ENCODE results near the gene CDKAL1. TPM values are rescaled to one million over a fixed set of nuclear protein-coding genes. Genes with fewer than 3 reads are reported as not detected.

Gene CDKAL1
- total RNA-seq, 4 donors from 2014 or later: 24.7 to 32.8 (median 29.8) TPM

GRCh38 chr6:20835315-20836010, 301.2 kb downstream of the CDKAL1 start:
- intact Hi-C loops (cut with DNase I): no loop called here
- no peak overlapping the region for H3K27ac ChIP-seq
- no peaks in the 10 kb centered on the region for H3K36me3 ChIP-seq
- WGBS, 2 donors: 96 to 99% methylated on average over 6 of the region's 6 CpGs
- TF ChIP-seq POLR2A (IDR thresholded peaks at IDR 0.05) (no peak), CTCF (IDR thresholded peaks at IDR 0.05) (no peak)
- no peak overlapping the region for H3K4me3 ChIP-seq (replicated peaks in 1 of 3)
- DNase-seq: no peak
- no peaks in the 10 kb centered on the region for H3K27me3 ChIP-seq
- no peaks in the 10 kb centered on the region for H3K9me3 ChIP-seq
- H3K4me1 ChIP-seq: no peaks in the 10 kb centered on the region

DNA sequence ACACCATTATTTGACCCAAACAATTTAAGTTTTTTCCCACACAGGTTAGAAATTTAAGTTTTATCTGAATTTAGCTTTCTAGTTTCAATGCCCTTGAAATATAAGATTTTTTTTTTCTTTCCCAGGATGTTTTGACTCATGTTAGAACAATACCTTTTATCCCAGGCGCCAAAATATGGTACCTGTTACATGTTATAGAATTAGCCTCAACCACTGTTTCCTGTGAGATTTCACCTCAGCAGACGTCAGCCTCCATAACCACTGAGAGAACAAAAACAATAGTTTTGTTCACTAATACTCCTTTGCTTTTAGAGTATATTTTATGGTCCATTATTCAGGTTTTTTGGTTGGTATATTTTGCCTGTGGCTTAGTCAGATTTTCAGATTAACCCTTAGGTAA, 302.9 kb downstream of the CDKAL1 start:
- Histone ChIP-seq H3K9me3 (no peaks in the 10 kb centered on the region), H3K36me3 (no peaks in the 10 kb centered on the region), H3K4me3 (replicated peaks in 1 of 3) (no peak overlapping the region), H3K4me1 (no peaks in the 10 kb centered on the region), H3K27me3 (no peaks in the 10 kb centered on the region), H3K27ac (no peak overlapping the region)
- 83 to 92% methylated on average over 2 of the region's 2 CpGs for WGBS, 2 donors
- TF ChIP-seq CTCF (IDR thresholded peaks at IDR 0.05) (no peak), POLR2A (IDR thresholded peaks at IDR 0.05) (no peak)
- intact Hi-C loops (cut with DNase I): no loop called here
- DNase-seq: no peak

GRCh38 chr6:20838113-20838512, 303.9 kb downstream of the CDKAL1 start:
- WGBS, 2 donors: 95% methylated on average over 3 of the region's 3 CpGs
- Histone ChIP-seq H3K4me1 (no peaks in the 10 kb centered on the region), H3K4me3 (replicated peaks in 1 of 3) (no peak overlapping the region), H3K27ac (no peak overlapping the region), H3K9me3 (no peaks in the 10 kb centered on the region), H3K27me3 (no peaks in the 10 kb centered on the region), H3K36me3 (no peaks in the 10 kb centered on the region)
- intact Hi-C loops (cut with DNase I): no loop called here
- DNase-seq: no peak
- TF ChIP-seq CTCF (IDR thresholded peaks at IDR 0.05) (no peak), POLR2A (IDR thresholded peaks at IDR 0.05) (no peak)

DNA sequence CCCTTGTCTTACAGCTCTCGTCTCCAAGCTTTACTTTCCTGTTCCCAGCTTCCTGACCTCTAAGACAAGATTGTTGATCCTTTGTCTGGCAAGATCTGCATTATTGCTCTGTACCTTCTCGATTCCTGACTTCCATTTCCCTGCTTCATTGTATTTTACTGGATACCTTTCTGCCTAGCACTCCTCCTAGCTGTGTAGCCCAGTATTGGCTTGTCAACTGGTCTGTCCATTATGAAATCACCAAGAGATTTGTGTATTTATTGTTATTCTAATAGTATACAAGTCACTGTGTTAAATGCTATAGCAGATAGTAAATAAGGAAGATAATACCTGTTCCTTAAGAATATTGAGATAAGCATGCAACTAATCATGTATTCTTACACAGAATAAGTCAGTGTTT, 305.4 kb downstream of the CDKAL1 start:
- no peaks in the 10 kb centered on the region for H3K27me3 ChIP-seq
- no peaks in the 10 kb centered on the region for H3K4me1 ChIP-seq
- H3K4me3 ChIP-seq (replicated peaks in 1 of 3): no peak overlapping the region
- no peaks in the 10 kb centered on the region for H3K9me3 ChIP-seq
- 94 to 97% methylated on average over 2 of the region's 2 CpGs for WGBS, 2 donors
- intact Hi-C loops (cut with DNase I): no loop called here
- no peaks in the 10 kb centered on the region for H3K36me3 ChIP-seq
- no peak for TF ChIP-seq POLR2A (IDR thresholded peaks at IDR 0.05)
- DNase-seq: no peak
- H3K27ac ChIP-seq: no peak overlapping the region

- no peaks in the 10 kb centered on the region for H3K4me1 ChIP-seq
- H3K36me3 ChIP-seq: no peaks in the 10 kb centered on the region
- no peak overlapping the region for H3K4me3 ChIP-seq (replicated peaks in 1 of 3)
- DNase-seq: no peak
- 85 to 91% methylated on average over 2 of the region's 2 CpGs for WGBS, 2 donors
- no peaks in the 10 kb centered on the region for H3K27me3 ChIP-seq
- no peak overlapping the region for H3K27ac ChIP-seq
- no peaks in the 10 kb centered on the region for H3K9me3 ChIP-seq
- intact Hi-C loops (cut with DNase I): no loop called here
- no peak for TF ChIP-seq CTCF (IDR thresholded peaks at IDR 0.05)
- no peak for TF ChIP-seq POLR2A (IDR thresholded peaks at IDR 0.05)
Measured at GRCh38 chr6:20840675-20841074, 306.4 kb downstream of the CDKAL1 start.
